ENCODE data around the gene HTR1E. TPM values are rescaled to one million over a fixed set of nuclear protein-coding genes. Genes with fewer than 3 reads are reported as not detected.

The HTR1E gene
- total and polyA plus RNA-seq, 9 of the 15 experiments (the other 6 are each of a cell fraction or from before 2014, with no cell fraction given) = not detected

- no peak for TF ChIP-seq GTF2B (IDR thresholded peaks at IDR 0.05; ENCODE audit: extremely low read depth, insufficient read length)
- TF ChIP-seq MCM7 (IDR thresholded peaks at IDR 0.05) = no peak
- no peak for TF ChIP-seq ZNF444 (CRISPR knock-in tag; IDR thresholded peaks at IDR 0.05)
- no peak for TF ChIP-seq MAZ (CRISPR knock-in tag; conservative IDR thresholded peaks at IDR 0.05 in 1 of 2, IDR thresholded peaks at IDR 0.05 in 1 of 2)
- TF ChIP-seq MCM3 (IDR thresholded peaks at IDR 0.05) = no peak
- TF ChIP-seq ZNF507 (tag; conservative IDR thresholded peaks at IDR 0.05) = no peak
These were observed 122.6 kb downstream of the HTR1E start (continued) for GRCh38 chr6:87059943-87060342.

GRCh38 chr6:87065117-87065516 lies 127.8 kb downstream of the HTR1E start:
- no peaks in the 10 kb centered on the region for H3K27me3 ChIP-seq (ENCODE audit: control insufficient read depth in 2 of 2, insufficient read depth in 2 of 2, low read length in 2 of 2)
- in situ Hi-C loops (cut with MboI) = loop anchor here (10.0 kb wide), 1 partner anchor 330 kb away; no protein-coding TSS in a partner anchor
- H3K4me2 ChIP-seq (ENCODE audit: insufficient read depth, low read length) = no peak overlapping the region
- no peak overlapping the region for H3K9ac ChIP-seq (ENCODE audit: insufficient read depth in 1 of 2, low read depth in 2 of 2, low read length in 2 of 2)
- no peak overlapping the region for H2AFZ ChIP-seq (ENCODE audit: low read depth, low read length)
- H3K4me1 ChIP-seq (replicated peaks in 1 of 2; ENCODE audit: control insufficient read depth in 2 of 2, insufficient read depth in 2 of 2, low read length in 2 of 2) = peaks cover 0 to under 1% of the 10 kb centered on the region in 2 experiments; a peak in 2 of 5 replicates
- DNase-seq (ENCODE audit: extremely low read depth in 1 of 4, low spot score in 3 of 4) = no peak
- no peak for FAIRE-seq
- no peaks in the 10 kb centered on the region for H4K20me1 ChIP-seq (replicated peaks; ENCODE audit: control insufficient read depth, insufficient read depth, low read length)
- H3K9me1 ChIP-seq (ENCODE audit: control insufficient read depth, insufficient read depth, low read length) = no peaks in the 10 kb centered on the region
- H3K79me2 ChIP-seq (ENCODE audit: control insufficient read depth, insufficient read depth, low read length) = no peaks in the 10 kb centered on the region
- intact Hi-C loops (cut with micrococcal nuclease) = loop anchor here (5.0 kb wide), 1 partner anchor 257 kb away; the partner anchor contains the start of gene SMIM8
- H3K4me3 ChIP-seq = no peak overlapping the region
- no peak for ATAC-seq
- no peaks in the 10 kb centered on the region for H3K36me3 ChIP-seq (ENCODE audit: control insufficient read depth, insufficient read depth, low read length)
- CTCF ChIA-PET (ENCODE audit: low intra/inter-chr PET ratio) = no interaction called here
- no peaks in the 10 kb centered on the region for H3K9me3 ChIP-seq (replicated peaks; ENCODE audit: control insufficient read depth, insufficient read depth, low read depth, low read length)
- TF ChIP-seq TRIM25 (IDR thresholded peaks at IDR 0.05; ENCODE audit: borderline replicate concordance) (no peak), TCF3 (CRISPR knock-in tag; IDR thresholded peaks at IDR 0.05) (no peak), C11orf30 (IDR thresholded peaks at IDR 0.05; ENCODE audit: low read depth) (peak; percentile 32; the same call in 1 of the 2 replicates), GATAD2A (IDR thresholded peaks at IDR 0.05) (no peak)
- H3K27ac ChIP-seq (ENCODE audit: extremely low read depth, low read depth, low read length) = no peak overlapping the region
- WGBS (ENCODE audit: insufficient coverage, low coverage, missing lambda C conversion rate) = 0% methylated on average over 5 of the region's 5 CpGs
- POLR2A ChIA-PET = no interaction called here
- BruUV-seq (replicated peaks) = no TSS peak

Small RNAs within 50 kb of the gene (small RNA-seq; reads per million reads assigned to genes)
- gene AL157777.2 = not detected
- gene MTHFD2P2 = not detected

Other genes starting within 250 kb of the HTR1E start
- gene CGA, start 157.6 kb downstream of the HTR1E start, total RNA-seq (2014; rRNA removed) = not detected in 2 replicates
- not detected in 2 replicates for gene CGA, start 157.6 kb downstream of the HTR1E start, total RNA-seq (2014; rRNA removed; fragmentation: Illumina TruSeq; extraction: Trizol)
- not detected in 2 replicates for gene CGA, start 157.6 kb downstream of the HTR1E start, total RNA-seq (2015; rRNA removed; fragmentation: Illumina TruSeq; extraction: Trizol)
- gene CGA, start 157.6 kb downstream of the HTR1E start, total RNA-seq (2021) = not detected in 2 replicates
- not detected in 2 replicates for gene CGA, start 157.6 kb downstream of the HTR1E start, polyA plus RNA-seq (2011; rRNA removed)
- gene CGA, start 157.6 kb downstream of the HTR1E start, polyA plus RNA-seq (2014; fragmentation: Illumina TruSeq; extraction: Trizol) = 0.13 TPM in 1 of 2 replicates, not detected in the other
- under 1 TPM in 1 of 2 experiments, not detected in 1; 0.24 TPM for gene CGA, start 157.6 kb downstream of the HTR1E start, polyA plus RNA-seq (2014; fragmentation: Nextera tagmentation; extraction: Ambion mirVana)
- gene CGA, start 157.6 kb downstream of the HTR1E start, polyA plus RNA-seq (2014; rRNA removed) = not detected in 2 replicates
- gene ZNF292, start 218.0 kb downstream of the HTR1E start, total RNA-seq (2014; rRNA removed) = 7.0 and 8.7 TPM in 2 replicates
- 12.8 and 14.7 TPM in 2 replicates for gene ZNF292, start 218.0 kb downstream of the HTR1E start, total RNA-seq (2014; rRNA removed; fragmentation: Illumina TruSeq; extraction: Trizol)
- gene ZNF292, start 218.0 kb downstream of the HTR1E start, total RNA-seq (2015; rRNA removed; fragmentation: Illumina TruSeq; extraction: Trizol) = 16.0 and 17.1 TPM in 2 replicates
- gene ZNF292, start 218.0 kb downstream of the HTR1E start, total RNA-seq (2021) = 14.3 and 16.1 TPM in 2 replicates
- gene ZNF292, start 218.0 kb downstream of the HTR1E start, polyA plus RNA-seq (2011; rRNA removed) = 16.0 and 16.4 TPM in 2 replicates
- gene ZNF292, start 218.0 kb downstream of the HTR1E start, polyA plus RNA-seq (2014; fragmentation: Illumina TruSeq; extraction: Trizol) = 9.8 and 13.1 TPM in 2 replicates
- gene ZNF292, start 218.0 kb downstream of the HTR1E start, polyA plus RNA-seq (2014; fragmentation: Nextera tagmentation; extraction: Ambion mirVana) = 1 to 10 TPM; 4.4 to 6.2 TPM
- gene ZNF292, start 218.0 kb downstream of the HTR1E start, polyA plus RNA-seq (2014; rRNA removed) = 5.1 and 5.3 TPM in 2 replicates